GM19238 (cell line): ENCODE measurements around the gene AGXT2.
"Not testable (repeated sequence)": the region's sequence is repeated elsewhere in the genome, so short reads cannot be mapped to it uniquely, and the experiment has no call there.

Experiments used
- DNase-seq: peaks from one replicate; pipeline ENCODE4 v3.0.0; 2011; ENCODE audit warnings: low spot score; ENCODE audit not compliant: insufficient read length

Gene AGXT2

DNA sequence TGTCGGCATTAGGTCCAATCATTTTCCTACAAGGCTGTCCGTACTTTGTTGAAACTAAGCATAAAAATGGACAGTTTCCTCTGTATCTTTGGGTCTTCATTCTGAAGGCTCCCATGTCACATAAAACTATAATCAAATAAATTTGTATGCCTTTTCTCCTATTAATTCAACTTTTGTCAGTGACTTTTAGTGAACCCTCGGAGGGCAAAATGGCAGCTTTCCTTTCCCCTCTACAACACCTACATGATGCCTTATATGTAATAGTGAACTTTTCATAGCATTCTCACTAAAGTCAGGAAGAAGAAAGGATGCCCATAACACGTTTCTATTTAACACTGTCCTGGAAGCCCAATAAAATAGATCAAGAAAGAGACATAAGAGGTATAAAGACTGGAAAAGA, 5.1 kb upstream of the AGXT2 start:
- DNase-seq: no peak

DNA sequence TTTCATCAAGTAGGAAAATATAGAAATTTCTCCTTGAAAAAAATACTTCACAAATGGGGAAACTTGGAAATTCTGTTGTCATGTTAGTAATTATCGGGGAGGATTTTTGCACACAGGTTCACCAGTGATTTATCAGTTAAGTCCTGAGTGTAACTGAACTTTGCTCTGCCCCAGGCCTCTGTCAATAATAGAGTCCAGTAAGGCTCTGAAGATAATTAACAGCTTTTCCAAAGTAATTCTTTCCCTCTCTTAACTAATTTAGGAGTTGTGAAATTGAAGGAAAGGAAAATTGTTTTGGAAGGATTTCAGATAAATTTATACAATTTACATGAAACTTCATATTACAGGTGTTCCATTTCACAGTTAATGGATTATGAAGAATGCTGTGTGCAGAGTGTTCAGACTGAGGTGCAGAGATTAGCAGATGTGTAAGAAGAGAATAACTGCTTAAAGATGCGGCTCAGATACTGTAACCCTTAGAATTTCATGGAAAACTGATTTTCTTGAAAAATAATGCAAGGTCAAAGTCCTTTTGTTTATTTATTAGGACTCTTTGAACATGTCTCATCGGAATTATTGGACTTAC, 2.9 kb upstream of the AGXT2 start:
- no peak for DNase-seq

DNA sequence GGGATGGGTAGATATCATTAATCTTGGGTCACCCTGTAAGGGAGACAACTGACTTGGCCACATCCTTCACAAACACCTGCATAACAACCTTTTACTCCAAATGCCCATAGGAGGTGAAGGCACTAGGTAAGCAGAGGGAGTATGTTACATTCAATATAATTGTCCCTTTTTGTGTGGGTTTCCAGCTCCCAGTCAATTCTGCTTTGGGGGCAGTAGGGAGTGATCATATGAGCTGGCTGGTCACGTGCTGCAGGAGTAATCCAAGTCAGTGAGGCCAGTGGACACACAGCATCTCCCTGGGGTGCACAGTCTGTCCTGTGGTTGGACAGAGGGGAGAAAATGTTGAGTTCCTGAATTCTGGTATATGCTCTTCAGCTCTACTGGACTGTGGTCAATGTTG, 1.2 kb upstream of the AGXT2 start:
- DNase-seq: no peak

DNA sequence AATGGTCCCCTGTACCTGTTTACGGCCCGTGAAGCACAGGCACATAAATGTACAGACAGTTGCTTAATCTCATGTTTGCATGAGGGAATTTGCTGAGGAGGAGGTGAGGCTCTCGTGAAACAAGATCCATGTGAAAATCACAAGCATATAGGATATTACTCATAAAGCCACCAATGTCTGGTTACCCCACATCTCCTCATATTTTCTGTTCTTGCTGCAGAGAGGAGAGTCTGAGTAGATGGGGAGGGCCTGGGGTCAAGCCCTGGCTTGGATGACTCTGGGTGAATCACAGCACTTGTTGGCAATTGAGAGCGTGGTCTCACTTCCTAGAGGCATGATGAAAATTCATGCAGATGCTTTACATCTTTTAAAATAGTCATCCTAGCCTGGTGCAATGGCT, 975 bp downstream of the AGXT2 start:
- no peak for DNase-seq

DNA sequence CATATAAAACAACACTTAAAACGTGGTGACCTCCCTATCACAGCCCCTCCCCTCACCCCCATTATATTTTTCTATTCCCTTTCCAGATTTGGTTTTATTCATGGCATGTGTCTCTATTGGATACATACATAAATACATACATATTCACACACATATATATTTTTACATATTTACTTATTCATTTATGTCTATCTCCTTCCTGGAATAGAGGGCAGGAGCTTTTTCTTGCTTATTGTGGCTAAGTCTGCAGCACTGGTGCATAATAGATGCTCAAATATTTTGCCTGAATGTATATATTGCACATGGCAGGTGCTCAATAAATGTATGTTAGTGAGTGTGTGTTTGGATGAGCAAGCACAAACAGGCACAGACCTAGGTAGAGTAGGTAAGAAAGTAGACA, 2.5 kb downstream of the AGXT2 start:
- DNase-seq: no peak

DNA sequence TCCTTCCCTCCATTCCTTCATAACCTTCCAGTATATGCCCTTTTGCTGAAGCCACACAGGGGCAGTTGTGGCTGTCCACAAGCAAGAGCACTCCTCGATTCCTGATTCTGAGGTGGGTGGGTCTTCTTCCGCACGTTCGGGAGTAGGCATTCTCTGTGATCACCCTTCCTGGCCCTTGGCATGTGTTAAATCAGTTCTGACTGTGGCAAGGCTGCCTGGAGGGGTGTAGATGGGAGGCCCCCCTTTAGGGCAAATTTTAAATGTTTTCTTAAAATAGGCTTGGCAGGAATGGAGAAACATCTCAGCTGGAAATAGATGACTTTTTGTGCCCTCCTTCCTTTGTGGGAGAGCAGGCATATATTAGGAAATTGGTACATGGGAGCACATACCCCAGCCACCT, 3.1 kb downstream of the AGXT2 start:
- DNase-seq: no peak

DNA sequence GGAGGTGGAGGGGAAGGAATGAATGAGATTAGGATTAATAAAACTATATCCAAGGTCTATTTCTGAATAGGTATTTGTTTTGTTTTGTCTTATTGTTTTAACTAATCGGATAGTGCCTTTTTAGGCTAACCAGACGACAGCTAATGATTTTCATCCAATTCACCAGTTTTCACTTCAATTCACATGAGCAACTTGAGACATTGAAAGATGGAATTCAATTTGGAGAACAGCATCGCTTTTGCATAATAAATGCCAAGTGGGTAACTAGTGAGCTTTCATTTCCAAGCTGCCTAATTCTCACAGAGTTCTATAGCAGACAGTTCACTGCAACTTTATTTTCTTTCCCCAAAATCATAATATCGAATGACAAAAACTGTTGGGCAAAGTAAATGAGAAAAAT, 5.0 kb downstream of the AGXT2 start:
- DNase-seq: no peak

DNA sequence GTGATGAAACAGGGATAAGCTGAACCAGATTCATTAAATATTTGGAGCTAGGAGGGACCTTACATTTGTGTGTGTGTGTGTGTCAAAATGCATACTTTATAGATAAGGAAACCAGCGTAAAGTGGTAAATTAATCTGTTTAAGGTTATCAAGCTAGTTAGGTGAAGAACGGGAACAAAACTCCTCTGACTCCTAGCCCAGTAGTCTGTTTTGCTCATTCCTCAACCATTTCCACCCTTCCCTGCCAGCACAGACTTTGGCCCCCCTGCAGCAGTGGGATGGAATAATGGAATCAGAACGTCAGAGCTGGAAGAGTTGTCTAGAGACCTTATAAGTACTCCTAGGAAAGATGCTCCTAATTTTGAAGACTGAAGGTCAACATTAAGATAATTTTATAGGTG, 6.5 kb downstream of the AGXT2 start:
- DNase-seq: no peak

DNA sequence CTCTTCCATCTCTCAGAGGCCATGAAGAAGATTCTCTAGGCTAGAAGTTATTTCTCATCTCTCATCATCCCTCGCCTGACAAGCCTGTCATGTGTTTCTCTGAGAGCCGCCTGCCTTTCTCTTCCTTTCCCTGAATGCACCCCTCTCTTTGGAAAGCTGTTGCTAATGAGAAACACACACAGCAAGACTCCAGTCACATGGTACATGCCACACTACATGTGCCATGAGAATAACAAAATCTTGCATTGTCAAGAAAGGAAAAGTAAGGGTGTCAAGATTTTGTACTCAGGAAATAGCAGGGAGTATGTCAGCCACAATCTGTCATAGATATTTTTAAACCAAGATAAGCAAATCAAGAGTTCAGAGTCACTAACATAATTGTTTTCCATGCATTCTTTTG, 8.9 kb downstream of the AGXT2 start:
- no peak for DNase-seq

DNA sequence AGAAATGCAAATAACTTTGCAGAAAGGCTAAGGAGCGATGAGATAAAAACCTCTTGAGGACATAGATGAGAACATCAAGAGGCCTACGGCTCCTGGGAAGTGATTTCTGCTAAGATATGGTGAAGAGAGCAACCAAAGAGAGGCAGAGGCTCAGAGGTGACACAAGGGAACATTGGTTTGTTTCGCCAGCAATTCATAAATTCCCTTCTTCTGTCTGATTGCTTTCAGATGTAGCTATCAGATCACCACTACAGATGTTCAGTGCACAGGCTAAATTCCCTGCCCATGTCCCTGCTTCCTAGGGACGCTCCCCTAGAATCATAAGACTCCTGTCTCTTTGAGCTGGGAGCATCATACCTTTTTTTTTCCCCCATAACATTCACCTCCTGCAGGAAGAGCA, 11.2 kb downstream of the AGXT2 start:
- DNase-seq: no peak

DNA sequence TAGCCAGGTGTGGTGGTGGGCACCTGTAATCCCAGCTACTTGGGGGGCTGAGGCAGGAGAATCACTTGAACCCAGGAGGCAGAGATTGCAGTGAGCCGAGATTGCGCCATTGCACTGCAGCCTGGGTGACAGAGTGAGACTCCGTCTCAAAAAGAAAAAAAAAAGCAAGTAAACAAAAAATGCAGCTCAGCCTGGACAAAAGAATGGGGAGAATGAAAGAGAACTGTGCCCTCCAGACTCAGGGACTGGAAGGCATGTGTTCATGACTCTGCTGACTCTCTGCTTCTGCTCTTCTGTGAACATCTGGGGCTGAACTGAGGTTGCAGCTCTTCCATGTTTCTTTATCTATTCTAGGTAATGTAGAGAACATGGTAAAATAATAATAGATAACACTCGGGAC, 11.8 kb downstream of the AGXT2 start:
- not testable (repeated sequence) for DNase-seq

DNA sequence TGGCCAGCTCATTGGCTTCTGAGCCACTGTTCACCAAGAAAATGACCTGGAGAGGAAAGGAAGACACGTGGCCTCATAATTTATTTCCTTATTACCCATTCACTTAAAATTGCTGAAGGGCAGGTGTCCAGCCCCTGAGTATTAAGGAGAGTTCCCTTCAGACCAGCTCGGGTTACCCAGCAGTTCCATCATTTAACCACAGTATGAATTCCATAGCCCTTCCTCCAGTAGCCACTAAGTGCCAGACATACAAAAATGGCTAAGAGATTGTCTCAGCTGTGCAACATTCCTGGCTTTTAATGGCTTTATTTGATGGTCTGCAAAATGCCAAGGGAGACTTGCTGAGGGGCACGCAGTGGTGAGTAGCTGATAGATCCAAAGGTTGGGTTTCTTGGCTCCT, 12.5 kb downstream of the AGXT2 start:
- no peak for DNase-seq

DNA sequence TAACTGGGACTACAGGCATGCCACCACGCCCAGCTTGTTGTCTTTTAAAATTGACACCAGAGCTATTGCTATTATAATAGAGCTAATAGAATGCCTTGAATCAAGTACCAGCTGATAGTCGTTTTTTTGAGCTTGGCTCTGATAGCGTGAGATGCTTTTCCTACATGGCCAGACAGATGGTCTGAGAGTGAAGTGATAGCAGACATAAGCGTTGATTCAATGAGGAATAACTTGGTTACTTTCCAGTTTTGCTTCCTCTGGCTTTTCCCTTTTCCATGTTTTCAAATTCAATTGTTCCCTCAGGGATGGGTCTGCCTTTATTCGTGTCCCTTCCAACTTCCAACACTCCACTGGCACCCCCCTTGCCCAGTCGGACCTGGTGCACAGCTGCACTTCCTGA, 15.4 kb downstream of the AGXT2 start:
- DNase-seq: no peak

DNA sequence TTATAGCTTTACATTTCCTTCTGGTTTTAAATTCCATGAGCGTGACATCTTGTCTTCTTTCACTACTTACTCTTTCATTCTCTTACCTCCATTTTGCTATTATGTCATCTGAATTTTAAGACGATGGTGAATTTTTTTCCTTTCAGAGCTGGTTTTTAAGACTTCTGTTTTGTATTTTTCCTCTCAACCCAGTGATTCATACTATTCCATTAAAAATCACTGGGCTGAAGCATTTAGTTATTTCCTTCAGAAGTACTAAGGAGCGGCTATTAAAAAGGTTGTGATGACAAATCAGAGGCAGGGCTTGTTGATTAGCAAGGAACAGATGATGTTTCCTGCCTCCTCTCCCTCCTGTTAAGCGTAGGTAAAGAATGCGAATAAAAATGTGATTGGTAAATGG, 16.5 kb downstream of the AGXT2 start:
- no peak for DNase-seq

DNA sequence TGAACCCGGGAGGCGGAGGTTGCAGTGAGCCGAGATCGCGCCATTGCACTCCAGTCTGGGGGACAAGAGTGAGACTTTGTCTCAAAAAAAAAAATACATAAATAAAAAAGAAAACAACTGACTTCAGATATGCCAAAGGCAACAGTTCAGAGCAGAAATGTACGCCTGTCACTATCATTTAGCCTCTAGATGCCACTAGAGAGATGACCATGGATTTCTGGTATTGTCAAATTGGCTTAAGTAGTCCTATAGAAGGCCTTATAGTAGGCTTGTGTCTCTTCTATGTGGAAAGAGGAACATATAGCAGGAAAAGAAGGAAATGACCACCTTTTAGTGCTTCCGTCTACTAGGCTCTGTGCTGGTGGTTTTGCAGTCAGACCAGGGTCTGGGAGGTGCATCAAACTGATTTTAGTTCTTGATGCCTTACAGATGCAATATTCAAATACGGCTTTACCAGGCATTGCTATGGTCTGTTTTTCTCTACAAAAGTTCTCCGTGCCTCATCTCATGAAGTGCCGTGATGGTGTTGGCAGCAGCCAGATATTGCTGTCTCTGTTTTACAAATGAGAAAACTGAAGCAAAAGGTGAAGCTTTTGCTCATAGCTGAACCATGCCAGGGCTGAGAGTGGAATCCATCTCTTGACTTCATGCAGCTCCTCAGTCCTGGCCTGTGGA, 17.2 kb downstream of the AGXT2 start:
- no peak for DNase-seq

DNA sequence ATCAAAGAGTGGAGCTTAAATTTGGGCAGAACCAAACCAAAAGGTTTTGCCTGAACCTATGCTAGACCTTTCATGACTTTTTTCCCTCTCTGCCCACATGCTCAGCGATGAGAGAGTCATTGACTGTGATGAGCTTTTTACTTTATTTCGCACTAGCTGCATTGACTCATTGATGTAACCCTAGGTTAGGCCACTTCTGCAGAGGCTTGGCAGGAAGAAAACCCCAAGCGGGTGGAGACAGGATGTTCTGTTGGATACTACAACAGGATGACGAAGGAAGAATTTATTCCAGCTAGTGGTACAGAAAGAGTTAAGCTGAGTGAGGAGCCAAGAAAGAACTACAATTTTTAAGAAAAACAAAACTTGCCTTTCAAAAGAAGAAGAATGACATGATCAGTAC, 18.4 kb downstream of the AGXT2 start:
- DNase-seq: no peak

DNA sequence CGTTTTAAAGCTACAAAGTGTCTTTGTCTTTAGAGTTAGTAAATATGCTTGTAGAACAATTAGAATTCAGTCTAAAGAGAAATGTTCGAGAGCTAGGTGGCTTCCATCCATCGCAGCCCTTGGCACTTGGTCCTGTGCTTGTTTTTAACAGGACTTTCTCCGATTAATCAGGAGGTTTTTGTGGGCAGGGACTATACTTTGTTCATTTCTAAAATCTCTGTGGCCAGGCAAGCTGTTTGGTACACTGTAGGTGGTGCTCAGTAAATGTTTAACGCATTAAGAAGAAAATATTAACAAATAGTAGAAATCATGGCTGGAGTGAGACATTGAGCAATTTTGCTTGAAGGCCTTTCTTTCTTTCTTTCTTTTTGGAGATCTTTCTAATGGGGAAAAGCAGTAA, 20.8 kb downstream of the AGXT2 start:
- DNase-seq: no peak

DNA sequence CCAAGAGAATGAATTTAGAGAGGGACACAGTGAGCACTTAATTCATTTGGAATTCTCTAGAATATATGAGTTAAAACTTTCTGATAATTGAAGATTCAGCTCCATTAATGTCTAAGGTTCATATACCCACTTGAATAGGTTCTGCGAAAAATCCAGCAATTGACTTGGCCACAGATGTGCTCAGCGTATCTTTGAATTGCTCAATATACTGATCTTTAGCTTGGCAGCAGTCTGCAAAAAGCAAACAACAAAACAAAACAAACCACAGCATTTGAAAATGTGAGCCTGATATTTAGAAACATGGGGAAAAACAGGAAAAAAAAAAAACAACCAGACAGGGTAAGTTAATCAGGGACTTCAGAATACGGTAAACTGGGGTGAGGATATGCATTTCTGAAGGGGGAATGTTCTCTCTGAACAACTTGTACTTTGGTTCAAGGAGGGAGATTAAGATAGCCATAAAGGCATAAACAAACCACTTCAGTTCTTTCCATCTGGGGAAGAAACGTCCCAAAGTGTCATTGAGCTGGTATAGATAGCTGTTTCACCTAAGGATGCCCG, 21.4 kb downstream of the AGXT2 start:
- DNase-seq: no peak

DNA sequence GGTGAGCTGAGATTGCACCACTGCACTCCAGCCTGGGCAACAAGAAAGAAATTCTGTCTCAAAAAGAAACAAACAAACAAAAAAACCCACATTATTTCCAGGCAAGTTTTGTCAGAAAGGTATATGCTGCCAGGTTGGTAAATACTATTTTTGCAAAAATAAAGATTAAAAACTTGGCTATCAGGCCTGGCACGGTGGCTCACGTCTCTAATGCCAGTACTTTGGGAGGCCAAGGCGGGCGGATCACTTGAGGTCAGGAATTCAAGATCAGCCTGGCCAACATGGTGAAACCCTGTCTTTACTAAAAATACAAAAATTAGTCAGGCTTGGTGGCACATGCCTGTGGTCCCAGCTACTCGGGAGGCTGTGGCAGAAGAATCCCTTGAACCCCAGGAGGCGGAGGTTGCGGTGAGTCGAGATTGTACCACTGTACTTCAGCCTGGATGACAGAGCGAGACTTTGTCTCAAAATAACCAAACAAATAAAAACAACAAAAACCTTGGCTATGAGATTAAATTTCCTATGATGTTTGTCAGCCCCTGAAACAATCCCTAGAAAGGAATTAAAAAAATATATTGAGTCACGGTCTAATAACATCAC, 22.7 kb downstream of the AGXT2 start:
- DNase-seq: no peak

DNA sequence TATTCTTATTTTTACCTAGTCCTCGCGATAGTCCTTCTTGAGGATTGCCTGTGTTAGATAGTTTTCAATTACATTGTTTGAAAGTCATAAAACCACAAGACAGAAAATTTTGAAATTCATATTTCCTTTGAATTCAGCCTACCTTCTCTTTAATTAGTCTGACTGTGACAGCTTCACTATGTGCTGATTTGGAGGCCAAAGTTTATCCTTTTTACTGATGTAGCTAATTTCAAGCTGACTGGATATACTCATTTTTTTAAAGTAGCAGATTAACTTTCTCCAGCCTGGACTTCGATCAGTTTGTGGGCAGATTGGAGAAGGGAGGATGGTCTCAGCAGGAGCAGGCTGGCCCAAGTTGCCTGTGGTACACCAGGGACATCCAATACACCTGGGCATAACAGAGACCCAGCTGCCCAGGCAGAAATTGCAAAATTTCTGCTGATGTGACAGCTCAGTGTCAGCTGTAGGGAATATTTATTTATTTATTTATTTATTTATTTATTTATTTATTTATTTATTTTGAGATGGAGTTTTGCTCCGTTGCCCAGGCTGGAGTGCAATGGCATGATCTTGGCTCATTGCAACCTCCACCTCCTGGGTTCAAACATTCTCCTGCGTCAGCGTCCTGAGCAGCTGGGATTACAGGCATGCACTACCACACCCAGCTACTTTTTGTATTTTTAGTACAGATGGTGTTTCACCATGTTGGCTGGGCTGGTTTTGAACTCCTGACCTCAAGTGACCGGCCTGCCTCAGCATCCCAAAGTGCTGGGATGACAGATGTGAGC, 24.2 kb downstream of the AGXT2 start:
- DNase-seq: no peak

DNA sequence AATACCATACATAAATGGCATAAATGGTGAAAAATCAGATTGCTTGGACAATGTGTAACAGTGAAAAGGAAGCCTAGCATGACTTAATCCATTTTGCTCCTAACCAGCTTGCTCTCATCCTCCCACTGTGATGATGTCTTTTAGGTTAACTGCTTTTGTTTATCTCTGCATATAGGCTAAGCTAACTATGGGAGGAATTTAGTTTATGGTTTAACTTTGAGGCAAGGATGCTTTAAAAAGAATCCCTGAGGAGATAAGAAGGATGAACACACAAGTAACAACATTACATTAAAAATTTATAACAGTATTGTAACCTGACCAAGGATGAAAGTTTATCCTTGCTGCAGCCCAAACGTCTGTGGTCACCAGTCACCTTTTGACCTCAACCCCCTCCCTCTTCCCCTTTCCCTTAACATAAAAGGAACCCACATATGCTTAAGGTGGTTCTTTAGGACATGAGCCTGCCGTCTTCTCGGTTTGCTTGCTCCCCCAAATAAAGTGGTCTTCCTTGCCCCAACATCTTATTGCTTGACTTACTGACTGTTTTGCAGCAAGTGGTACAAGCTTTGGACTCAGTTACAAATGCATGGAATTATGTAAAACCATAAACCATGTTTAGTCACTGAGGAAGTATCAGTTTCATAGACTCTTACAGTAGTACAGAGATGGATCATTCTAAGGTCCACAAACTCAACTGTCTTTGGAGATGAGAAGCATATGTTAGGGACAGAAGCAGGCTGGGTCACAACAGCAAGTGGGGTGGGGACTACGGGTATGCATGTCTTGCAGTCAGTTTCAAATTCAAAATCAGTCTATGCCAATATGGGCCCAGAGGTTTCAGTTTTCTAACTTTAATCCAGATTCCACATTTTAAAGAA, 31.3 kb downstream of the AGXT2 start:
- DNase-seq: no peak
